Naive thymus-derived CD4-positive, alpha-beta T cell (primary cell): Measurements from ENCODE around the gene SLAIN1. TPM values are rescaled to one million over a fixed set of nuclear protein-coding genes. Genes with fewer than 3 reads are reported as not detected.

Experiments
- microRNA-seq: library from miRNA; unstranded; fragments of <30 nt; microRNA quantifications from one replicate; pipeline ENCODE4 v1.2.0, GENCODE V29; 2022; ENCODE audit warnings: borderline microRNAs expressed
- polyA plus RNA-seq, 2 donors: library from polyadenylated mRNA; unstranded; fragments of 300-500 nt; fragmentation: Illumina TruSeq; gene quantifications; one replicate each; pipeline ENCODE4 v1.2.3, GENCODE V29; 2021
- total RNA-seq, 6 experiments: library from RNA in 5 of 6; stranded (reverse) in 5 of 6; gene quantifications; 1 replicate in 5 of 6; 2 replicates in 1 of 6; pipeline ENCODE4 v1.2.3 and lab custom pipeline; 2021 to 2026

The SLAIN1 gene
- total and polyA plus RNA-seq, 7 experiments from 2014 or later, result 21.5 to 67.8 (median 32.2) TPM

Small RNAs within 50 kb of the gene (microRNA-seq; reads per million reads assigned to microRNA genes)
- gene MIR3665, result 2.1 reads per million

Other genes with a start within 250 kb of the SLAIN1 start
- not detected for gene SCEL, start 162.0 kb upstream of the SLAIN1 start, total RNA-seq
- not detected for gene SCEL, start 162.0 kb upstream of the SLAIN1 start, polyA plus RNA-seq
- under 1 TPM in 1 of 5 experiments, not detected in 4; 0.32 TPM for gene EDNRB, start 221.1 kb downstream of the SLAIN1 start, total RNA-seq
- gene EDNRB, start 221.1 kb downstream of the SLAIN1 start, polyA plus RNA-seq, result not detected